Liver (tissue), 9 donors: ENCODE results near the gene P2RX7. TPM values are rescaled to one million over a fixed set of nuclear protein-coding genes. Genes with fewer than 3 reads are reported as not detected.

ENCODE experiments used
- DNase-seq: peaks from one replicate; pipeline ENCODE4 v3.0.0-alpha.2; 2017; ENCODE audit warnings: low spot score
- H3K27ac ChIP-seq, 2 donors: one replicate each; pipeline ENCODE4 v1.7.0; 2013; ENCODE audit warnings: inconsistent platforms in 2 of 2, low read length in 2 of 2, control low read depth in 1 of 2, low read depth in 1 of 2, mild to moderate bottlenecking in 1 of 2
- H3K27me3 ChIP-seq, 4 donors: one replicate each; pipeline versions ENCODE4 v1.6.1 to v1.7.0; 2013; ENCODE audit warnings: low read length in 3 of 4, inconsistent platforms in 1 of 4, mild to moderate bottlenecking in 1 of 4, moderate library complexity in 1 of 4; ENCODE audit not compliant: control insufficient read depth in 4 of 4, insufficient read depth in 4 of 4
- H3K36me3 ChIP-seq, 4 donors: one replicate each; pipeline versions ENCODE4 v1.6.1 to v1.7.0; 2013; ENCODE audit warnings: low read length in 3 of 4, mild to moderate bottlenecking in 3 of 4, low read depth in 1 of 4, moderate library complexity in 1 of 4; ENCODE audit not compliant: control insufficient read depth in 4 of 4, insufficient read depth in 3 of 4
- H3K4me1 ChIP-seq, 4 donors: one replicate each; pipeline versions ENCODE4 v1.6.1 to v1.7.0; 2013; ENCODE audit warnings: low read length in 3 of 4, mild to moderate bottlenecking in 3 of 4, moderate library complexity in 1 of 4; ENCODE audit not compliant: control insufficient read depth in 4 of 4, insufficient read depth in 4 of 4
- H3K4me3 ChIP-seq, 3 donors: one replicate each; pipeline versions ENCODE4 v1.6.1 to v1.7.0; 2013; ENCODE audit warnings: low read length in 3 of 3, control low read depth in 1 of 3, low read depth in 1 of 3, mild to moderate bottlenecking in 1 of 3
- H3K9ac ChIP-seq, 2 donors: one replicate each; pipeline ENCODE4 v1.7.0; 2013; ENCODE audit warnings: low read length in 2 of 2, mild to moderate bottlenecking in 2 of 2, moderate library complexity in 2 of 2, control low read depth in 1 of 2, low read depth in 1 of 2
- H3K9me3 ChIP-seq, 4 donors: one replicate each; pipeline versions ENCODE4 v1.6.1 to v1.7.0; 2013; ENCODE audit warnings: low read length in 3 of 4; ENCODE audit not compliant: control insufficient read depth in 4 of 4
- EGR1 ChIP-seq, 2 donors: IDR thresholded peaks; 2 replicates each; pipeline ENCODE4 v1.6.1; 2016 to 2018; ENCODE audit warnings: antibody characterized with exemption in 2 of 2, low read depth in 2 of 2
- FOXA1 ChIP-seq: IDR thresholded peaks from 2 replicates; pipeline ENCODE4 v1.6.1; 2016; ENCODE audit warnings: antibody characterized with exemption
- FOXA2 ChIP-seq: IDR thresholded peaks from 2 replicates; pipeline ENCODE4 v1.6.1; 2016; ENCODE audit warnings: antibody characterized with exemption
- GABPA ChIP-seq, 2 donors: IDR thresholded peaks in 1 of 2; conservative IDR thresholded peaks in 1 of 2; 2 replicates each; pipeline ENCODE4 v1.6.1; 2016; ENCODE audit warnings: antibody characterized with exemption in 2 of 2, mild to moderate bottlenecking in 1 of 2, moderate library complexity in 1 of 2
- HNF4A ChIP-seq, 2 donors: conservative IDR thresholded peaks; 2 replicates each; pipeline ENCODE4 v1.6.1; 2016; ENCODE audit warnings: antibody characterized with exemption in 2 of 2, mild to moderate bottlenecking in 2 of 2
- HNF4G ChIP-seq: IDR thresholded peaks from 2 replicates; pipeline ENCODE4 v1.6.1; 2016; ENCODE audit warnings: antibody characterized with exemption
- JUND ChIP-seq, 2 donors: IDR thresholded peaks; 2 replicates each; pipeline ENCODE4 v1.6.1; 2016; ENCODE audit warnings: antibody characterized with exemption in 2 of 2
- NR2F2 ChIP-seq: IDR thresholded peaks from 2 replicates; pipeline ENCODE4 v1.6.1; 2016; ENCODE audit warnings: antibody characterized with exemption
- RAD21 ChIP-seq, 2 donors: IDR thresholded peaks; 2 replicates each; pipeline ENCODE4 v1.6.1; 2016; ENCODE audit warnings: antibody characterized with exemption in 2 of 2, mild to moderate bottlenecking in 2 of 2
- RXRA ChIP-seq, 2 donors: IDR thresholded peaks; 2 replicates each; pipeline ENCODE4 v1.6.1; 2017 to 2018; ENCODE audit warnings: antibody characterized with exemption in 2 of 2, mild to moderate bottlenecking in 1 of 2
- SP1 ChIP-seq: IDR thresholded peaks from 2 replicates; pipeline ENCODE4 v1.6.1; 2018; ENCODE audit warnings: antibody characterized with exemption, mild to moderate bottlenecking
- TAF1 ChIP-seq: conservative IDR thresholded peaks from 2 replicates; pipeline ENCODE4 v1.6.1; 2016; ENCODE audit warnings: antibody characterized with exemption, mild to moderate bottlenecking
- YY1 ChIP-seq: IDR thresholded peaks from 2 replicates; pipeline ENCODE4 v1.6.1; 2016; ENCODE audit warnings: antibody characterized with exemption, mild to moderate bottlenecking
- WGBS: extraction: QIAGEN DNeasy Blood & Tissue Kit; methylation state at CpG from one replicate; pipeline ENCODE4 v1.1.7; 2013; 5-methylcytosine and 5-hydroxymethylcytosine counted together
- polyA plus RNA-seq, 2 donors: library from polyadenylated mRNA; stranded (reverse) in 1 of 2; unstranded in 1 of 2; fragments of 200-250 nt in 1 of 2; fragments of >200 nt in 1 of 2; fragmentation: Nextera tagmentation in 1 of 2; extraction: Ambion mirVana in 1 of 2; gene quantifications; one replicate each; pipeline versions ENCODE4 v1.2.1 to v1.2.3, GENCODE V29; 2013 to 2015
- total RNA-seq, 2 donors: library from RNA; depleted of rRNA; stranded (reverse); fragments of >200 nt; gene quantifications; one replicate each; pipeline ENCODE4 v1.2.3, GENCODE V29; 2014
- TF ChIP-seq, protein P1 (sequence below): IDR thresholded peaks from 2 replicates; pipeline ENCODE4 v1.6.1; 2016; ENCODE audit warnings: antibody characterized with exemption
- TF ChIP-seq, protein P2 (sequence below): IDR thresholded peaks from 2 replicates; pipeline ENCODE4 v1.6.1; 2016; ENCODE audit warnings: antibody characterized with exemption, mild to moderate bottlenecking
- TF ChIP-seq, protein P3 (sequence below): IDR thresholded peaks from 2 replicates; pipeline ENCODE4 v1.6.1; 2016; ENCODE audit warnings: antibody characterized with exemption
- TF ChIP-seq, protein P4 (sequence below): IDR thresholded peaks from 2 replicates; pipeline ENCODE4 v1.6.1; 2016; ENCODE audit warnings: antibody characterized with exemption
- TF ChIP-seq, protein P5 (sequence below): fragments of 150-350 bp; IDR thresholded peaks from 2 replicates; pipeline ENCODE4 v1.5.1; 2017; ENCODE audit warnings: improper control_type of control experiment, low read depth, low read length; ENCODE audit not compliant: missing input control
- donor health status: healthy.
- donor health status: healthy.
- donor health status: healthy.
- donor health status: healthy.
- donor health status: healthy.

Gene P2RX7
- total and polyA plus RNA-seq, 4 donors, result 1.2 to 3.2 (median 2.2) TPM

DNA sequence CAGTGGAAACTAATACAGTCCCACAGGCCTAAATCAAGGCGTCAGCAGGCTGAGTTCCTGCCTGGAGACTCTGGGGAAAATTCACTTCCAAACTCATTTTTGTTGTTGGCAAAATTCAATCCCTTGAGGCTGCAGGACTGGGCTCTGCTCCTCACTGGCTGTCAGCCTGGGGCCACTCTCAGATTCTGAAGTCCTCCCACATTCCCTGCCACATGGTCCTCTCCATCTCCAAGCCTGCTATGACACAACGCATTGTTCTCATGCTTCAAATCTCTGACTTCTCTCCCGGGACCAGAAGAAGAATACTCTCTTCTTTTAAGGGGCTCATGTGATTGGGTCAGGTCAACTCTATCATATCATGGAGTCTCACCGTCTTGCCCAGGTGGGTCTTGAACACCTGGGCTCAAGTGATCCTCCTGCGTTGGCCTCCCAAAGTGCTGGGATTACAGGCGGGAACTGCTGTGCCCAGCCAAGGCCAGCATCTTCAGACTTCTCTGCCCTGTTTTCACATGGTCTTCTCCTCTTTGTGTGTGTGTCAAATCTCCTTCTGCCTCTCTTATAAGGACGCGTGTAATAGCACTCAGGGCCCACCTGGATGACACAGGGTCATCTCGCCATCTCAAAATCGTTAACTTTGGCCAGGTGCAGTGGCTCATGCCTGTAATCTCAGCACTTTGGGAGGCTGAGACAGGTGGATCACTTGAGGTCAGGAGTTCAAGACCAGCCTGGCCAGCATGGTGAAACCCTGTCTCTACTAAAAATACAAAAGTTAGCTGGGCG lies 9.7 kb downstream of the P2RX7 start:
- Histone ChIP-seq H3K4me3 (no peak overlapping the region), H3K9ac (no peak overlapping the region), H3K36me3 (no peaks in the 10 kb centered on the region), H3K27ac (no peak overlapping the region), H3K9me3 (no peaks in the 10 kb centered on the region), H3K4me1 (no peaks in the 10 kb centered on the region), H3K27me3 (no peaks in the 10 kb centered on the region)
- 92% methylated on average over 11 of the region's 11 CpGs for WGBS
- TF ChIP-seq FOXA1 (no peak), HNF4G (no peak), RXRA (IDR thresholded peaks at IDR 0.05) (no peak), SP1 (no peak), TAF1 (no peak), YY1 (no peak), EGR1 (IDR thresholded peaks at IDR 0.05; ENCODE audit: low read depth in 2 of 2) (no peak), RAD21 (IDR thresholded peaks at IDR 0.05) (no peak), GABPA (IDR thresholded peaks at IDR 0.05 in 1 of 2, conservative IDR thresholded peaks at IDR 0.05 in 1 of 2) (no peak), HNF4A (conservative IDR thresholded peaks at IDR 0.05) (no peak), NR2F2 (no peak), JUND (IDR thresholded peaks at IDR 0.05) (no peak), FOXA2 (no peak)
- TF ChIP-seq, protein P1, sequence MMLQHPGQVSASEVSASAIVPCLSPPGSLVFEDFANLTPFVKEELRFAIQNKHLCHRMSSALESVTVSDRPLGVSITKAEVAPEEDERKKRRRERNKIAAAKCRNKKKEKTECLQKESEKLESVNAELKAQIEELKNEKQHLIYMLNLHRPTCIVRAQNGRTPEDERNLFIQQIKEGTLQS, result no peak
- TF ChIP-seq, protein P2, sequence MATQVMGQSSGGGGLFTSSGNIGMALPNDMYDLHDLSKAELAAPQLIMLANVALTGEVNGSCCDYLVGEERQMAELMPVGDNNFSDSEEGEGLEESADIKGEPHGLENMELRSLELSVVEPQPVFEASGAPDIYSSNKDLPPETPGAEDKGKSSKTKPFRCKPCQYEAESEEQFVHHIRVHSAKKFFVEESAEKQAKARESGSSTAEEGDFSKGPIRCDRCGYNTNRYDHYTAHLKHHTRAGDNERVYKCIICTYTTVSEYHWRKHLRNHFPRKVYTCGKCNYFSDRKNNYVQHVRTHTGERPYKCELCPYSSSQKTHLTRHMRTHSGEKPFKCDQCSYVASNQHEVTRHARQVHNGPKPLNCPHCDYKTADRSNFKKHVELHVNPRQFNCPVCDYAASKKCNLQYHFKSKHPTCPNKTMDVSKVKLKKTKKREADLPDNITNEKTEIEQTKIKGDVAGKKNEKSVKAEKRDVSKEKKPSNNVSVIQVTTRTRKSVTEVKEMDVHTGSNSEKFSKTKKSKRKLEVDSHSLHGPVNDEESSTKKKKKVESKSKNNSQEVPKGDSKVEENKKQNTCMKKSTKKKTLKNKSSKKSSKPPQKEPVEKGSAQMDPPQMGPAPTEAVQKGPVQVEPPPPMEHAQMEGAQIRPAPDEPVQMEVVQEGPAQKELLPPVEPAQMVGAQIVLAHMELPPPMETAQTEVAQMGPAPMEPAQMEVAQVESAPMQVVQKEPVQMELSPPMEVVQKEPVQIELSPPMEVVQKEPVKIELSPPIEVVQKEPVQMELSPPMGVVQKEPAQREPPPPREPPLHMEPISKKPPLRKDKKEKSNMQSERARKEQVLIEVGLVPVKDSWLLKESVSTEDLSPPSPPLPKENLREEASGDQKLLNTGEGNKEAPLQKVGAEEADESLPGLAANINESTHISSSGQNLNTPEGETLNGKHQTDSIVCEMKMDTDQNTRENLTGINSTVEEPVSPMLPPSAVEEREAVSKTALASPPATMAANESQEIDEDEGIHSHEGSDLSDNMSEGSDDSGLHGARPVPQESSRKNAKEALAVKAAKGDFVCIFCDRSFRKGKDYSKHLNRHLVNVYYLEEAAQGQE, result no peak
- TF ChIP-seq, protein P3, sequence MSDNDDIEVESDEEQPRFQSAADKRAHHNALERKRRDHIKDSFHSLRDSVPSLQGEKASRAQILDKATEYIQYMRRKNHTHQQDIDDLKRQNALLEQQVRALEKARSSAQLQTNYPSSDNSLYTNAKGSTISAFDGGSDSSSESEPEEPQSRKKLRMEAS, result no peak
- TF ChIP-seq, protein P4, sequence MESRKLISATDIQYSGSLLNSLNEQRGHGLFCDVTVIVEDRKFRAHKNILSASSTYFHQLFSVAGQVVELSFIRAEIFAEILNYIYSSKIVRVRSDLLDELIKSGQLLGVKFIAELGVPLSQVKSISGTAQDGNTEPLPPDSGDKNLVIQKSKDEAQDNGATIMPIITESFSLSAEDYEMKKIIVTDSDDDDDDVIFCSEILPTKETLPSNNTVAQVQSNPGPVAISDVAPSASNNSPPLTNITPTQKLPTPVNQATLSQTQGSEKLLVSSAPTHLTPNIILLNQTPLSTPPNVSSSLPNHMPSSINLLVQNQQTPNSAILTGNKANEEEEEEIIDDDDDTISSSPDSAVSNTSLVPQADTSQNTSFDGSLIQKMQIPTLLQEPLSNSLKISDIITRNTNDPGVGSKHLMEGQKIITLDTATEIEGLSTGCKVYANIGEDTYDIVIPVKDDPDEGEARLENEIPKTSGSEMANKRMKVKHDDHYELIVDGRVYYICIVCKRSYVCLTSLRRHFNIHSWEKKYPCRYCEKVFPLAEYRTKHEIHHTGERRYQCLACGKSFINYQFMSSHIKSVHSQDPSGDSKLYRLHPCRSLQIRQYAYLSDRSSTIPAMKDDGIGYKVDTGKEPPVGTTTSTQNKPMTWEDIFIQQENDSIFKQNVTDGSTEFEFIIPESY, result no peak
- TF ChIP-seq, protein P5, sequence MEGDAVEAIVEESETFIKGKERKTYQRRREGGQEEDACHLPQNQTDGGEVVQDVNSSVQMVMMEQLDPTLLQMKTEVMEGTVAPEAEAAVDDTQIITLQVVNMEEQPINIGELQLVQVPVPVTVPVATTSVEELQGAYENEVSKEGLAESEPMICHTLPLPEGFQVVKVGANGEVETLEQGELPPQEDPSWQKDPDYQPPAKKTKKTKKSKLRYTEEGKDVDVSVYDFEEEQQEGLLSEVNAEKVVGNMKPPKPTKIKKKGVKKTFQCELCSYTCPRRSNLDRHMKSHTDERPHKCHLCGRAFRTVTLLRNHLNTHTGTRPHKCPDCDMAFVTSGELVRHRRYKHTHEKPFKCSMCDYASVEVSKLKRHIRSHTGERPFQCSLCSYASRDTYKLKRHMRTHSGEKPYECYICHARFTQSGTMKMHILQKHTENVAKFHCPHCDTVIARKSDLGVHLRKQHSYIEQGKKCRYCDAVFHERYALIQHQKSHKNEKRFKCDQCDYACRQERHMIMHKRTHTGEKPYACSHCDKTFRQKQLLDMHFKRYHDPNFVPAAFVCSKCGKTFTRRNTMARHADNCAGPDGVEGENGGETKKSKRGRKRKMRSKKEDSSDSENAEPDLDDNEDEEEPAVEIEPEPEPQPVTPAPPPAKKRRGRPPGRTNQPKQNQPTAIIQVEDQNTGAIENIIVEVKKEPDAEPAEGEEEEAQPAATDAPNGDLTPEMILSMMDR, result no peak
- DNase-seq, result no peak
